NB4 (cell line): ENCODE results near the gene SALL3.

Source experiments
- POLR2A ChIP-seq: IDR thresholded peaks from 2 replicates; pipeline ENCODE4 v1.6.1; 2011; ENCODE audit warnings: mild to moderate bottlenecking; ENCODE audit not compliant: insufficient read length; ENCODE audit errors: extremely low read depth
- TF ChIP-seq, protein P1 (sequence below): IDR thresholded peaks from one replicate; pipeline ENCODE4 v1.5.1; 2012; ENCODE audit warnings: low read depth, low read length
- TF ChIP-seq, protein P2 (sequence below): IDR thresholded peaks from 2 replicates; pipeline ENCODE4 v1.6.1; 2011; ENCODE audit warnings: low read depth, low read length

- TF ChIP-seq POLR2A: no peak
- TF ChIP-seq, protein P1, sequence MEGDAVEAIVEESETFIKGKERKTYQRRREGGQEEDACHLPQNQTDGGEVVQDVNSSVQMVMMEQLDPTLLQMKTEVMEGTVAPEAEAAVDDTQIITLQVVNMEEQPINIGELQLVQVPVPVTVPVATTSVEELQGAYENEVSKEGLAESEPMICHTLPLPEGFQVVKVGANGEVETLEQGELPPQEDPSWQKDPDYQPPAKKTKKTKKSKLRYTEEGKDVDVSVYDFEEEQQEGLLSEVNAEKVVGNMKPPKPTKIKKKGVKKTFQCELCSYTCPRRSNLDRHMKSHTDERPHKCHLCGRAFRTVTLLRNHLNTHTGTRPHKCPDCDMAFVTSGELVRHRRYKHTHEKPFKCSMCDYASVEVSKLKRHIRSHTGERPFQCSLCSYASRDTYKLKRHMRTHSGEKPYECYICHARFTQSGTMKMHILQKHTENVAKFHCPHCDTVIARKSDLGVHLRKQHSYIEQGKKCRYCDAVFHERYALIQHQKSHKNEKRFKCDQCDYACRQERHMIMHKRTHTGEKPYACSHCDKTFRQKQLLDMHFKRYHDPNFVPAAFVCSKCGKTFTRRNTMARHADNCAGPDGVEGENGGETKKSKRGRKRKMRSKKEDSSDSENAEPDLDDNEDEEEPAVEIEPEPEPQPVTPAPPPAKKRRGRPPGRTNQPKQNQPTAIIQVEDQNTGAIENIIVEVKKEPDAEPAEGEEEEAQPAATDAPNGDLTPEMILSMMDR: no peak
- TF ChIP-seq, protein P2, sequence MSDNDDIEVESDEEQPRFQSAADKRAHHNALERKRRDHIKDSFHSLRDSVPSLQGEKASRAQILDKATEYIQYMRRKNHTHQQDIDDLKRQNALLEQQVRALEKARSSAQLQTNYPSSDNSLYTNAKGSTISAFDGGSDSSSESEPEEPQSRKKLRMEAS: no peak
These were observed 18.9 kb downstream of the SALL3 start for GRCh38 chr18:78998371-78999071.
